ENCODE data around the gene USP49.

DNA sequence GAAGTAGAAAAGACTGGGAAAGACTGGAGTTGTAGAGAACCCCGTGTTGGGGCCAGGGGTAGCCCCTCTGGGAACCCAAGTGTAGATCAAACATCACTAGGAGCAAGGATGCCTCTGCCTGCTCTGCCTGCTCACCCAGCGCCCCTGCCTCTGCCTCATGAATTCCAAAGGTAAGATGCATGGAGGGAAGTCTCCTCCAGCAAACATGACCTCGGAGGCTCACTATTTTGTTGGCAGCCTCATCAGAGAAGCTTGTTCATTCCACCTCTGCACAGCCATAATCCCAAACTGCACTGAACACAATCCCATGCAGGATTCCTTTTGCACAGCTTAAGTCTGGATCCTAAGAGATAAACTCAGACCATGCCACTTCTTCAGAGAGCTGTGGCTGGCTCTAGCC lies 120.3 kb downstream of the USP49 start:
- TF ChIP-seq SIN3A (IDR thresholded peaks at IDR 0.05; ENCODE audit: low read depth, low read length) (no peak), MTA2 (IDR thresholded peaks at IDR 0.05; ENCODE audit: low read depth) (no peak), NFIC (IDR thresholded peaks at IDR 0.05; ENCODE audit: low read depth, low read length) (no peak), NR2C1 (IDR thresholded peaks at IDR 0.05) (no peak), CHD2 (IDR thresholded peaks at IDR 0.05; ENCODE audit: borderline replicate concordance, low read depth, low read length) (no peak), BRCA1 (IDR thresholded peaks at IDR 0.05; ENCODE audit: low read depth, low read length) (no peak), ZNF24 (IDR thresholded peaks at IDR 0.05) (no peak), EP300 (IDR thresholded peaks at IDR 0.05; ENCODE audit: borderline replicate concordance in 1 of 2, control insufficient read depth in 1 of 2, low read depth in 2 of 2, low read length in 2 of 2) (no peak), EZH2 (IDR thresholded peaks at IDR 0.05; ENCODE audit: borderline replicate concordance, control insufficient read depth, low read depth, low read length) (no peak), CEBPB (IDR thresholded peaks at IDR 0.05; ENCODE audit: borderline replicate concordance in 1 of 2, low read depth in 2 of 2, low read length in 2 of 2) (no peak), TBL1XR1 (IDR thresholded peaks at IDR 0.05; ENCODE audit: low read depth, low read length) (no peak)
- TF ChIP-seq, protein P1, sequence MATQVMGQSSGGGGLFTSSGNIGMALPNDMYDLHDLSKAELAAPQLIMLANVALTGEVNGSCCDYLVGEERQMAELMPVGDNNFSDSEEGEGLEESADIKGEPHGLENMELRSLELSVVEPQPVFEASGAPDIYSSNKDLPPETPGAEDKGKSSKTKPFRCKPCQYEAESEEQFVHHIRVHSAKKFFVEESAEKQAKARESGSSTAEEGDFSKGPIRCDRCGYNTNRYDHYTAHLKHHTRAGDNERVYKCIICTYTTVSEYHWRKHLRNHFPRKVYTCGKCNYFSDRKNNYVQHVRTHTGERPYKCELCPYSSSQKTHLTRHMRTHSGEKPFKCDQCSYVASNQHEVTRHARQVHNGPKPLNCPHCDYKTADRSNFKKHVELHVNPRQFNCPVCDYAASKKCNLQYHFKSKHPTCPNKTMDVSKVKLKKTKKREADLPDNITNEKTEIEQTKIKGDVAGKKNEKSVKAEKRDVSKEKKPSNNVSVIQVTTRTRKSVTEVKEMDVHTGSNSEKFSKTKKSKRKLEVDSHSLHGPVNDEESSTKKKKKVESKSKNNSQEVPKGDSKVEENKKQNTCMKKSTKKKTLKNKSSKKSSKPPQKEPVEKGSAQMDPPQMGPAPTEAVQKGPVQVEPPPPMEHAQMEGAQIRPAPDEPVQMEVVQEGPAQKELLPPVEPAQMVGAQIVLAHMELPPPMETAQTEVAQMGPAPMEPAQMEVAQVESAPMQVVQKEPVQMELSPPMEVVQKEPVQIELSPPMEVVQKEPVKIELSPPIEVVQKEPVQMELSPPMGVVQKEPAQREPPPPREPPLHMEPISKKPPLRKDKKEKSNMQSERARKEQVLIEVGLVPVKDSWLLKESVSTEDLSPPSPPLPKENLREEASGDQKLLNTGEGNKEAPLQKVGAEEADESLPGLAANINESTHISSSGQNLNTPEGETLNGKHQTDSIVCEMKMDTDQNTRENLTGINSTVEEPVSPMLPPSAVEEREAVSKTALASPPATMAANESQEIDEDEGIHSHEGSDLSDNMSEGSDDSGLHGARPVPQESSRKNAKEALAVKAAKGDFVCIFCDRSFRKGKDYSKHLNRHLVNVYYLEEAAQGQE (IDR thresholded peaks at IDR 0.05; ENCODE audit: low read depth, low read length): no peak

Measured in GM12878 (cell line).